PC-9 (cell line): ENCODE results near the gene FCN2. TPM values are rescaled to one million over a fixed set of nuclear protein-coding genes. Genes with fewer than 3 reads are reported as not detected.

Experiments
- Bru-seq: library from RNA; stranded (reverse); fragments of 400-500 nt; gene quantifications from one replicate; lab custom pipeline; 2021; lab: Mats Ljungman, UMichigan
- BruChase-seq, 2 experiments: library from RNA; stranded (reverse); fragments of 400-500 nt; gene quantifications; one replicate each; lab custom pipeline; 2021; lab: Mats Ljungman, UMichigan
- BruUV-seq: library from RNA; stranded (reverse); fragments of 400-500 nt; replicated peaks from 2 replicates; lab custom pipeline; 2021; lab: Mats Ljungman, UMichigan
- CTCF ChIA-PET: fragments of 300-600 bp; sonication (Branson Sonifier 250); formaldehyde crosslinking; loops from one replicate; lab custom pipeline; 2022; ENCODE audit warnings: antibody characterized with exemption; lab: Charles Lee
- POLR2A ChIA-PET: fragments of 300-600 bp; sonication (Branson Sonifier 250); formaldehyde crosslinking; loops from one replicate; lab custom pipeline; 2022; ENCODE audit warnings: antibody characterized with exemption; ENCODE audit not compliant: unreplicated experiment; lab: Charles Lee
- DNase-seq, 2 experiments: peaks; one replicate each; pipeline versions ENCODE4 v3.0.0 to v3.0.0-alpha.2; 2015 to 2022; ENCODE audit warnings: mixed read lengths in 1 of 2
- H2AFZ ChIP-seq: fragments of 200-600 bp; sonication (generic); 2 replicates; pipeline ENCODE4 v1.8.1; 2017; ENCODE audit warnings: antibody characterized with exemption
- H3F3A ChIP-seq: fragments of 200-600 bp; sonication (generic); 2 replicates; pipeline ENCODE4 v1.8.1; 2017; ENCODE audit warnings: antibody characterized with exemption, mild to moderate bottlenecking, low read depth; ENCODE audit not compliant: insufficient read depth
- H3K27ac ChIP-seq: fragments of 200-600 bp; sonication (generic); 2 replicates; pipeline ENCODE4 v1.6.1; 2016; ENCODE audit warnings: mixed run types
- H3K27me3 ChIP-seq: fragments of 200-600 bp; sonication (generic); 2 replicates; pipeline ENCODE4 v1.6.1; 2016; ENCODE audit warnings: low read depth, mixed run types; ENCODE audit not compliant: insufficient read depth
- H3K36me3 ChIP-seq: fragments of 200-600 bp; sonication (generic); 2 replicates; pipeline ENCODE4 v1.6.1; 2016; ENCODE audit warnings: low read depth, mixed run types
- H3K4me1 ChIP-seq: fragments of 200-600 bp; sonication (generic); replicated peaks from 2 replicates; pipeline ENCODE4 v1.6.1; 2016; ENCODE audit warnings: mixed run types; ENCODE audit not compliant: insufficient read depth
- H3K4me2 ChIP-seq: fragments of 200-600 bp; sonication (generic); 2 replicates; pipeline ENCODE4 v1.6.1; 2017; ENCODE audit warnings: mixed run types
- H3K4me3 ChIP-seq: fragments of 200-600 bp; sonication (generic); 2 replicates; pipeline ENCODE4 v1.6.1; 2016; ENCODE audit warnings: mixed run types
- H3K79me2 ChIP-seq: fragments of 200-600 bp; sonication (generic); 2 replicates; pipeline ENCODE4 v1.6.1; 2017; ENCODE audit warnings: low read depth, mixed run types
- H3K9me2 ChIP-seq: fragments of 200-600 bp; sonication (generic); 2 replicates; pipeline ENCODE4 v1.8.1; 2017; ENCODE audit warnings: mild to moderate bottlenecking; ENCODE audit not compliant: insufficient read depth
- H3K9me3 ChIP-seq: fragments of 200-600 bp; sonication (generic); 2 replicates; pipeline ENCODE4 v1.8.1; 2016; ENCODE audit warnings: low read depth; ENCODE audit not compliant: insufficient read depth
- H4K20me1 ChIP-seq: fragments of 200-600 bp; sonication (generic); 2 replicates; pipeline ENCODE4 v1.8.1; 2017; ENCODE audit not compliant: insufficient read depth
- EZH2 ChIP-seq: fragments of 200-600 bp; sonication (generic); IDR thresholded peaks from 2 replicates; pipeline ENCODE4 v1.8.0; 2017; ENCODE audit warnings: antibody characterized with exemption, low read depth
- intact Hi-C: fragments of 100-400 bp; cut with micrococcal nuclease; formaldehyde crosslinking; loops from one replicate; pipeline ENCODE4 v1.10.0; 2022; ENCODE audit not compliant: unreplicated experiment
- long read RNA-seq: library from polyadenylated mRNA; stranded (forward); transcript quantifications from one replicate; pipeline ENCODE4 v2.0.0, GENCODE V29; 2022
- total RNA-seq: library from RNA; stranded (reverse); gene quantifications from 2 replicates; pipeline ENCODE4 v1.2.3, GENCODE V29; 2021
- TF ChIP-seq, protein P1 (sequence below): fragments of 200-600 bp; sonication (generic); conservative IDR thresholded peaks from 2 replicates; pipeline ENCODE4 v1.6.1; 2017; ENCODE audit warnings: mixed run types, antibody characterized with exemption, mild to moderate bottlenecking, moderate library complexity

Gene FCN2
- not detected in 2 replicates for total RNA-seq
- not detected for Bru-seq, nascent RNA
- not detected for BruChase-seq, experiment 1, labeled RNA remaining after a 2-hour chase
- not detected for BruChase-seq, experiment 2, labeled RNA remaining after a 6-hour chase
- long read RNA-seq: 0 reads

DNA sequence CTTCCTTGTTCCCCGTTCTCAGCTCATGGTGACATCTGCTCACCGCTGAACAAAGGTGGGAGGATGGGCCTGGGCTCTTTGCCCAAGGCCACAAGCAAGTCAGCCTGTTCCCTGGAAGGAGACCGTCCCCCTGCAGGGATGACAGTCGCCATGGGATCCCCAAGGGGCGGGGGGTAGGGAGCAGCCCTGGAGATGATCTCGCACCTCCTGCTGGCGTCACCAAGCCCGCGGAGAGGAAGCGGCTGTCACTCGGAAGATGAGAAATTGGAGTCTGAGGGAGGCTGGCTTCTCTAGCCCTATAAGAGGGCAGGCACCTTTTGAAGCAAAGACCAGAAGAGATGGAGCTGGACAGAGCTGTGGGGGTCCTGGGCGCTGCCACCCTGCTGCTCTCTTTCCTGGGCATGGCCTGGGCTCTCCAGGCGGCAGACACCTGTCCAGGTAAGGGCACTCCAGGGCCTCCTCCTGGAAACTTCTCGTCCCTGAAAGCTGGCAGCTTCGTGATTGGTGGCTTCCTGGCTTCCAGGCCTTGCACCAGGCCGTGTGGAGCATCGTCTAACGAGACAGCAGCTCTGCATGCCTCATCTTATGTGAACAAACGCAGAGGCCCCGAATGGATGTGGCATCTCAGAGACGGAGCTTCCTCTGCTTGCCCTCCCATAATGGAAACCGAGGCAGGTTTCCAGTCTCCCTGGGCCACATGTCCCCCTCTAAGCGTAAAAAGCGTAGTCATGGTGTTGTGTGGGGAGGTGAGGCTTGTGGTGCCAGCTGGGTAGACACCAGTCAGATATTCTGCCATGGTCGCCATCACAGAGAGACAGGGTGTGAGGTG lies at the start of gene FCN2:
TSS of gene FCN2 (plus strand) at position 327 of the 829 bp plus-strand sequence. CDS start at position 339, 12 bp downstream.
- no peak within 1 kb of the TSS for H2AFZ ChIP-seq
- no peaks in the 10 kb centered on the region for H3K4me1 ChIP-seq
- no peaks in the 10 kb centered on the region for H4K20me1 ChIP-seq
- H3K4me3 ChIP-seq: no peak within 1 kb of the TSS
- no peaks in the 10 kb centered on the region for H3F3A ChIP-seq
- CTCF ChIA-PET: no interaction called here
- TF ChIP-seq EZH2: no peak
- TF ChIP-seq, protein P1, sequence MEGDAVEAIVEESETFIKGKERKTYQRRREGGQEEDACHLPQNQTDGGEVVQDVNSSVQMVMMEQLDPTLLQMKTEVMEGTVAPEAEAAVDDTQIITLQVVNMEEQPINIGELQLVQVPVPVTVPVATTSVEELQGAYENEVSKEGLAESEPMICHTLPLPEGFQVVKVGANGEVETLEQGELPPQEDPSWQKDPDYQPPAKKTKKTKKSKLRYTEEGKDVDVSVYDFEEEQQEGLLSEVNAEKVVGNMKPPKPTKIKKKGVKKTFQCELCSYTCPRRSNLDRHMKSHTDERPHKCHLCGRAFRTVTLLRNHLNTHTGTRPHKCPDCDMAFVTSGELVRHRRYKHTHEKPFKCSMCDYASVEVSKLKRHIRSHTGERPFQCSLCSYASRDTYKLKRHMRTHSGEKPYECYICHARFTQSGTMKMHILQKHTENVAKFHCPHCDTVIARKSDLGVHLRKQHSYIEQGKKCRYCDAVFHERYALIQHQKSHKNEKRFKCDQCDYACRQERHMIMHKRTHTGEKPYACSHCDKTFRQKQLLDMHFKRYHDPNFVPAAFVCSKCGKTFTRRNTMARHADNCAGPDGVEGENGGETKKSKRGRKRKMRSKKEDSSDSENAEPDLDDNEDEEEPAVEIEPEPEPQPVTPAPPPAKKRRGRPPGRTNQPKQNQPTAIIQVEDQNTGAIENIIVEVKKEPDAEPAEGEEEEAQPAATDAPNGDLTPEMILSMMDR: no peak
- POLR2A ChIA-PET: no interaction called here
- peaks cover 85% of the 10 kb centered on the region for H3K27me3 ChIP-seq
- DNase-seq: no peak
- no peaks in the 10 kb centered on the region for H3K36me3 ChIP-seq
- no TSS peak for BruUV-seq
- no peaks in the 10 kb centered on the region for H3K79me2 ChIP-seq
- intact Hi-C loops: no loop called here
- no peaks in the 10 kb centered on the region for H3K9me3 ChIP-seq
- H3K9me2 ChIP-seq: no peaks in the 10 kb centered on the region
- no peak within 1 kb of the TSS for H3K4me2 ChIP-seq
- H3K27ac ChIP-seq: no peak within 1 kb of the TSS

DNA sequence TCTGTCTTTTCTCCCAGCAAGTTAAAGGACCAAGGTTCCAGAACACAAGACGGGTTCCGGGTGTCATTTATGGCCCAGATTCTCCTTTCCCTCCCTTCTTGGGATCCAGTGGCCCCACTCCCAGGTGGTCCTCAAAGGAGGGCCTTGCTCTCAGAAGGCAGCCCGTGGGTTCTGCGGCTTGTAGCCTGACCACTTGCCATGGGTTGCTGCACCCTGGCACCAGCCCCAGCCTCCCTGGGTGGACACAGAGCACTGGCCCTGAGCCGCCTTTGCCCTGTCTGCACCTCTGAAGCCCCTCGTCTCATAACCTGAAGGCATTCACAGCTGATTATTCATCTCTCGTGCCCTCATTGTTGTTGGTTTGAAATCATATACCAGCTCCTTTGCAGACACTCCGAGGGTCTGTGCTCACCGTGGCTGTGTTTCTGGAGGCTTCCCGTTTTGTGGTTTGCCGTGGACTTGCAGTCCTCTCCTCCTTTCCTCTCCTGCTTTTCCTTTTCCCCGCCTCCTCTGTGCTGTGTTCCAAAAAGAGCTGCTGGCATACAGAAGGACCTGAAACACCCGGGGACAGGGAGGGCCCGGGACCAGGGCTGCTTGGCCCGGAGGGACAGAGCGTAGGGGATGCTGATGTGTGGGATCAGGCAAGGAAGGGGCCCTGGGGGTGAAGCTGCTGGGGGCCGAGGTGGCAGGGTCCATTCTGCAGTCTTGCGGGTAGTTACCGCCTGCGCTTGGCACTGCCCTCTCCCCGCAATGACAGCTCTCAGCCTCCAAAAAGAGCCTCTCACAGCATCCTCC lies 49.5 kb upstream of the FCN2 start:
- Histone ChIP-seq H3K9me3 (no peaks in the 10 kb centered on the region), H3K9me2 (no peaks in the 10 kb centered on the region), H2AFZ (no peak overlapping the region), H3K27ac (no peak overlapping the region), H3K36me3 (no peaks in the 10 kb centered on the region), H3K4me1 (no peaks in the 10 kb centered on the region), H3K79me2 (no peaks in the 10 kb centered on the region), H3K27me3 (peaks cover 18% of the 10 kb centered on the region), H3F3A (no peaks in the 10 kb centered on the region), H3K4me2 (no peak overlapping the region), H4K20me1 (peaks cover 3% of the 10 kb centered on the region; the same call in 1 of the 2 replicates), H3K4me3 (no peak overlapping the region)
- no peak for DNase-seq
- no TSS peak for BruUV-seq
- POLR2A ChIA-PET: no interaction called here
- no peak for TF ChIP-seq EZH2
- TF ChIP-seq, protein P1: no peak
- CTCF ChIA-PET: no interaction called here
- intact Hi-C loops: no loop called here

DNA sequence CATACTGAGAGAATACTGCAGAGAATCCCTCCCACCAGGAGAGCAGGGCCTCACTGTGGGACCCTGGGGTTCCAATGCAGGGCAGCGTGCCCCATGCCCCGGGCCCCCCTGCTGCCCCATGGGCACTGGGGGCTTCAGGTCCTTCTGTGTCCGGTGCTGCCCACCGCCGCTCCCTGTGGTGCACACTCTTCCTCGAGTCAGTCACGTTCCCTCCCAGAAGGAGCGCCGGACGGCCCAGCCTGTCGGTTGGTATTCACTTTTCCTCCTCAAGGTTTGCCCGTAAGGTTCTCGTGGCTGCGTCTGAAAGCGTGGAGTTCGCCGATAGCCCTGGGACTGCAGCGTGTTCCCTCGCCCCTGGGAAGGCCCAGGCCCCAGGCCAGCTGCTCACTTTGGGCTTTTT lies 48.1 kb upstream of the FCN2 start:
- intact Hi-C loops: no loop called here
- Histone ChIP-seq H3F3A (no peaks in the 10 kb centered on the region), H3K27ac (no peak overlapping the region), H3K27me3 (peaks cover 28% of the 10 kb centered on the region), H3K4me3 (no peak overlapping the region), H3K36me3 (no peaks in the 10 kb centered on the region), H3K9me2 (no peaks in the 10 kb centered on the region), H2AFZ (no peak overlapping the region), H3K9me3 (no peaks in the 10 kb centered on the region), H3K4me2 (no peak overlapping the region), H3K79me2 (no peaks in the 10 kb centered on the region), H3K4me1 (no peaks in the 10 kb centered on the region), H4K20me1 (peaks cover 3% of the 10 kb centered on the region; the same call in 1 of the 2 replicates)
- no peak for TF ChIP-seq EZH2
- TF ChIP-seq, protein P1: no peak
- ChIA-PET CTCF (no interaction called here), POLR2A (no interaction called here)
- DNase-seq: no peak
- no TSS peak for BruUV-seq
